ENCODE data around the gene MYCBP.

GRCh38 chr1:38872401-38873026, 634 bp downstream of the MYCBP start:
- TF ChIP-seq JUNB (IDR thresholded peaks at IDR 0.05; ENCODE audit: unreplicated experiment) (no peak), EZH2phosphoT487 (IDR thresholded peaks at IDR 0.05; ENCODE audit: unreplicated experiment) (no peak), POLR2AphosphoS5 (IDR thresholded peaks at IDR 0.05; ENCODE audit: low read depth) (no peak), CTCF (conservative IDR thresholded peaks at IDR 0.05; ENCODE audit: low read depth in 2 of 2) (no peak), CREB1 (CRISPR knock-in tag; IDR thresholded peaks at IDR 0.05; ENCODE audit: low read depth) (no peak), EZH2 (IDR thresholded peaks at IDR 0.05; ENCODE audit: low read depth, unreplicated experiment) (no peak)
- TF ChIP-seq, protein P1, sequence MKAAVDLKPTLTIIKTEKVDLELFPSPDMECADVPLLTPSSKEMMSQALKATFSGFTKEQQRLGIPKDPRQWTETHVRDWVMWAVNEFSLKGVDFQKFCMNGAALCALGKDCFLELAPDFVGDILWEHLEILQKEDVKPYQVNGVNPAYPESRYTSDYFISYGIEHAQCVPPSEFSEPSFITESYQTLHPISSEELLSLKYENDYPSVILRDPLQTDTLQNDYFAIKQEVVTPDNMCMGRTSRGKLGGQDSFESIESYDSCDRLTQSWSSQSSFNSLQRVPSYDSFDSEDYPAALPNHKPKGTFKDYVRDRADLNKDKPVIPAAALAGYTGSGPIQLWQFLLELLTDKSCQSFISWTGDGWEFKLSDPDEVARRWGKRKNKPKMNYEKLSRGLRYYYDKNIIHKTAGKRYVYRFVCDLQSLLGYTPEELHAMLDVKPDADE (IDR thresholded peaks at IDR 0.05) = no peak
- TF ChIP-seq, protein P2, sequence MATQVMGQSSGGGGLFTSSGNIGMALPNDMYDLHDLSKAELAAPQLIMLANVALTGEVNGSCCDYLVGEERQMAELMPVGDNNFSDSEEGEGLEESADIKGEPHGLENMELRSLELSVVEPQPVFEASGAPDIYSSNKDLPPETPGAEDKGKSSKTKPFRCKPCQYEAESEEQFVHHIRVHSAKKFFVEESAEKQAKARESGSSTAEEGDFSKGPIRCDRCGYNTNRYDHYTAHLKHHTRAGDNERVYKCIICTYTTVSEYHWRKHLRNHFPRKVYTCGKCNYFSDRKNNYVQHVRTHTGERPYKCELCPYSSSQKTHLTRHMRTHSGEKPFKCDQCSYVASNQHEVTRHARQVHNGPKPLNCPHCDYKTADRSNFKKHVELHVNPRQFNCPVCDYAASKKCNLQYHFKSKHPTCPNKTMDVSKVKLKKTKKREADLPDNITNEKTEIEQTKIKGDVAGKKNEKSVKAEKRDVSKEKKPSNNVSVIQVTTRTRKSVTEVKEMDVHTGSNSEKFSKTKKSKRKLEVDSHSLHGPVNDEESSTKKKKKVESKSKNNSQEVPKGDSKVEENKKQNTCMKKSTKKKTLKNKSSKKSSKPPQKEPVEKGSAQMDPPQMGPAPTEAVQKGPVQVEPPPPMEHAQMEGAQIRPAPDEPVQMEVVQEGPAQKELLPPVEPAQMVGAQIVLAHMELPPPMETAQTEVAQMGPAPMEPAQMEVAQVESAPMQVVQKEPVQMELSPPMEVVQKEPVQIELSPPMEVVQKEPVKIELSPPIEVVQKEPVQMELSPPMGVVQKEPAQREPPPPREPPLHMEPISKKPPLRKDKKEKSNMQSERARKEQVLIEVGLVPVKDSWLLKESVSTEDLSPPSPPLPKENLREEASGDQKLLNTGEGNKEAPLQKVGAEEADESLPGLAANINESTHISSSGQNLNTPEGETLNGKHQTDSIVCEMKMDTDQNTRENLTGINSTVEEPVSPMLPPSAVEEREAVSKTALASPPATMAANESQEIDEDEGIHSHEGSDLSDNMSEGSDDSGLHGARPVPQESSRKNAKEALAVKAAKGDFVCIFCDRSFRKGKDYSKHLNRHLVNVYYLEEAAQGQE (IDR thresholded peaks at IDR 0.05; ENCODE audit: unreplicated experiment) = no peak

Measured in GM23338 (cell line).